PC-3 (cell line): Measurements from ENCODE around the gene SMCR8. TPM values are rescaled to one million over a fixed set of nuclear protein-coding genes. Genes with fewer than 3 reads are reported as not detected.

Experiments
- ATAC-seq: fragments of 200-7000 bp; cut with Tn5 transposase; 2 replicates; pipeline ENCODE4 v1.9.1; 2020; ENCODE audit warnings: mild to moderate bottlenecking, moderate library complexity
- BruUV-seq: library from RNA; stranded (reverse); fragments of 400-500 nt; replicated peaks from 2 replicates; lab custom pipeline; 2021; lab: Mats Ljungman, UMichigan
- CTCF ChIA-PET: fragments of 300-600 bp; sonication (Branson Sonifier 250); formaldehyde crosslinking; loops from one replicate; lab custom pipeline; 2022; ENCODE audit warnings: antibody characterized with exemption; lab: Charles Lee
- POLR2A ChIA-PET: fragments of 300-600 bp; sonication (Branson Sonifier 250); formaldehyde crosslinking; loops from one replicate; lab custom pipeline; 2022; ENCODE audit warnings: antibody characterized with exemption; ENCODE audit not compliant: unreplicated experiment; lab: Charles Lee
- DNase-seq: peaks from one replicate; pipeline ENCODE4 v3.0.0-alpha.2; 2015
- H2AFZ ChIP-seq: fragments of 300-600 bp; sonication (generic); 2 replicates; pipeline ENCODE4 v1.6.0; 2016; ENCODE audit warnings: antibody characterized with exemption, low read length
- H3F3A ChIP-seq: fragments of 300-600 bp; sonication (generic); one replicate; pipeline ENCODE4 v1.6.0; 2017; ENCODE audit warnings: antibody characterized with exemption, low read length, control low read depth, mild to moderate bottlenecking; ENCODE audit not compliant: unreplicated experiment
- H3K27ac ChIP-seq: fragments of 300-600 bp; sonication (generic); 2 replicates; pipeline ENCODE4 v1.5.1; 2016; ENCODE audit warnings: mild to moderate bottlenecking, low read length
- H3K27me3 ChIP-seq: fragments of 300-600 bp; sonication (generic); 2 replicates; pipeline ENCODE4 v1.6.1; 2016; ENCODE audit warnings: low read length, mixed read lengths
- H3K36me3 ChIP-seq: fragments of 300-600 bp; sonication (generic); 2 replicates; pipeline ENCODE4 v1.6.1; 2016; ENCODE audit warnings: low read depth, mixed run types, low read length, mixed read lengths
- H3K4me1 ChIP-seq: fragments of 300-600 bp; sonication (generic); 2 replicates; pipeline ENCODE4 v1.5.1; 2016; ENCODE audit warnings: low read length; ENCODE audit not compliant: insufficient read depth
- H3K4me2 ChIP-seq: fragments of 300-600 bp; sonication (generic); 2 replicates; pipeline ENCODE4 v1.6.0; 2016; ENCODE audit warnings: low read length
- H3K4me3 ChIP-seq: fragments of 300-600 bp; sonication (generic); 2 replicates; pipeline ENCODE4 v1.5.1; 2016; ENCODE audit warnings: mild to moderate bottlenecking, low read length, mixed read lengths
- H3K79me2 ChIP-seq: fragments of 300-600 bp; sonication (generic); 2 replicates; pipeline ENCODE4 v1.6.1; 2017; ENCODE audit warnings: low read length, mixed read lengths
- H3K9ac ChIP-seq: fragments of 300-600 bp; sonication (generic); 2 replicates; pipeline ENCODE4 v1.6.0; 2016; ENCODE audit warnings: mild to moderate bottlenecking, low read length
- H3K9me2 ChIP-seq: fragments of 300-600 bp; sonication (generic); replicated peaks from 2 replicates; pipeline ENCODE4 v1.6.1; 2016; ENCODE audit warnings: mixed run types, low read length, mixed read lengths
- H3K9me3 ChIP-seq: fragments of 300-600 bp; sonication (generic); 2 replicates; pipeline ENCODE4 v1.6.1; 2016; ENCODE audit warnings: low read length, mixed read lengths
- H4K20me1 ChIP-seq: fragments of 300-600 bp; sonication (generic); 2 replicates; pipeline ENCODE4 v1.6.1; 2016; ENCODE audit warnings: low read length, mixed read lengths
- CTCF ChIP-seq: fragments of 300-600 bp; sonication (generic); conservative IDR thresholded peaks from 2 replicates; pipeline ENCODE4 v1.5.1; 2017; ENCODE audit warnings: antibody characterized with exemption, low read depth, mild to moderate bottlenecking, low read length
- EZH2 ChIP-seq: fragments of 300-600 bp; sonication (generic); IDR thresholded peaks from one replicate; pipeline ENCODE4 v1.6.1; 2017; ENCODE audit warnings: antibody characterized with exemption, mild to moderate bottlenecking, low read length; ENCODE audit not compliant: unreplicated experiment
- EZH2phosphoT487 ChIP-seq: fragments of 300-600 bp; sonication (generic); IDR thresholded peaks from 2 replicates; pipeline ENCODE4 v1.6.1; 2018; ENCODE audit warnings: mild to moderate bottlenecking, antibody characterized with exemption, low read length, borderline replicate concordance
- intact Hi-C: fragments of 100-400 bp; cut with micrococcal nuclease; formaldehyde crosslinking; loops from 2 replicates; pipeline ENCODE4 v1.9.0; 2023
- total RNA-seq: library from RNA; depleted of rRNA; stranded (reverse); fragments of >200 nt; gene quantifications from 2 replicates; pipeline ENCODE4 v1.2.3, GENCODE V29; 2014

SMCR8 gene
- total RNA-seq, 1 experiment from 2014 or later: 20.4 TPM

- Histone ChIP-seq H3K4me2 (no peak overlapping the region), H3K27ac (no peak overlapping the region), H3K9me3 (no peaks in the 10 kb centered on the region), H3K9me2 (no peaks in the 10 kb centered on the region), H3K79me2 (peaks cover 37% of the 10 kb centered on the region), H2AFZ (no peak overlapping the region), H3K9ac (no peak overlapping the region), H3K4me1 (peaks cover 21% of the 10 kb centered on the region), H3F3A (no peaks in the 10 kb centered on the region), H3K4me3 (no peak overlapping the region), H3K36me3 (peaks cover 20% of the 10 kb centered on the region), H3K27me3 (no peaks in the 10 kb centered on the region), H4K20me1 (peaks cover 11% of the 10 kb centered on the region; the same call in 1 of the 2 replicates)
- intact Hi-C loops: no loop called here
- POLR2A ChIA-PET: no interaction called here
- TF ChIP-seq CTCF: peak; percentile 59
- TF ChIP-seq EZH2phosphoT487: no peak
- DNase-seq: peak; percentile 49
- BruUV-seq: no TSS peak
- CTCF ChIA-PET: no interaction called here
- peak; percentile 45; the same call in 1 of the 2 replicates for ATAC-seq
Measured at GRCh38 chr17:18323007-18323406, 7.9 kb downstream of the SMCR8 start.

DNA sequence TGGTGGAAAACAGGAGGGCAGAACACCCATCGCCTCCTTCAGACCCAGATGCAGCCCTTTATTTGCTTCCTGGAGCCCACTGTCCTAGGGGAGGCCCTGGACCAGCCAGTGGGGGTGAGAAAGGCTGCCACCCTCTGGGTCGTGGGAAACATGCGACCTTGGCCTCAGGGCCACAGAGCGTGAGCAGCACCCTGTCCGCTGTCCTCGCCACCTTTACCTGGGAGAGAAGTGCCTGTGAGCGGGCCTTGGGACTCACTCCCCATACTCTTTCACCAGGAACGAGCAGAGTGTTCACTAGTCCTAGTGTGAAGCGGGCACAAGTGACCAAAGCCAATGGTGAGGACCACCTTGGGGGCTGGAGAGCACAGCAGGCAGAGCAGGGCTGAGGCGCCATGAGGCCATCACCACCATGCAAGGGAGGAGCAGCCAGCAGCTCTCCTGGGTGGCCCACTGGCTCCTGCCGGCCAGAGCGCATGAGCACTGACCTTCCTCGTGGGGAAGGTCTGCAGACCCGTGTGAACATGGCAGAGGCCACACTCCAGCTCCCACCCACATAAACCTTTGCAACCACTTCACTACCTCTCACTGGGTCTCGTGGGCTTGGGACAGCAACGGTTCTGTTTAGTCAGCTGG, 8.5 kb downstream of the SMCR8 start:
- Histone ChIP-seq H3K4me2 (no peak overlapping the region), H3K9me2 (no peaks in the 10 kb centered on the region), H3K36me3 (peaks cover 26% of the 10 kb centered on the region), H3K27me3 (no peaks in the 10 kb centered on the region), H3F3A (no peaks in the 10 kb centered on the region), H3K9ac (no peak overlapping the region), H3K4me3 (no peak overlapping the region), H3K79me2 (peaks cover 31% of the 10 kb centered on the region), H3K4me1 (peaks cover 16% of the 10 kb centered on the region; the same call in 1 of the 2 replicates), H4K20me1 (peaks cover 9% of the 10 kb centered on the region; the same call in 1 of the 2 replicates), H3K27ac (no peak overlapping the region), H2AFZ (no peak overlapping the region), H3K9me3 (no peaks in the 10 kb centered on the region)
- BruUV-seq: no TSS peak
- DNase-seq (no peak), ATAC-seq (no peak)
- no peak for TF ChIP-seq EZH2phosphoT487
- TF ChIP-seq CTCF: no peak
- no peak for TF ChIP-seq EZH2
- intact Hi-C loops: no loop called here
- ChIA-PET POLR2A (interaction anchor here (0.7 kb wide), 1 partner anchor 9 kb away, joined by 3 read pairs; the partner anchor contains the start of gene TOP3A), CTCF (no interaction called here)
